NCI-H2196 (cell line): ENCODE data around the gene TRAPPC11.
"Not testable (repeated sequence)": the region's sequence is repeated elsewhere in the genome, so short reads cannot be mapped to it uniquely, and the experiment has no call there.

ENCODE experiments used
- DNase-seq: peaks from one replicate; lab custom pipeline; 2025; ENCODE audit not compliant: unreplicated experiment; lab: John Stamatoyannopoulos, UW

The TRAPPC11 gene

GRCh38 chr4:183718876-183719275 lies 59.8 kb downstream of the TRAPPC11 start:
- DNase-seq: no peak

DNA sequence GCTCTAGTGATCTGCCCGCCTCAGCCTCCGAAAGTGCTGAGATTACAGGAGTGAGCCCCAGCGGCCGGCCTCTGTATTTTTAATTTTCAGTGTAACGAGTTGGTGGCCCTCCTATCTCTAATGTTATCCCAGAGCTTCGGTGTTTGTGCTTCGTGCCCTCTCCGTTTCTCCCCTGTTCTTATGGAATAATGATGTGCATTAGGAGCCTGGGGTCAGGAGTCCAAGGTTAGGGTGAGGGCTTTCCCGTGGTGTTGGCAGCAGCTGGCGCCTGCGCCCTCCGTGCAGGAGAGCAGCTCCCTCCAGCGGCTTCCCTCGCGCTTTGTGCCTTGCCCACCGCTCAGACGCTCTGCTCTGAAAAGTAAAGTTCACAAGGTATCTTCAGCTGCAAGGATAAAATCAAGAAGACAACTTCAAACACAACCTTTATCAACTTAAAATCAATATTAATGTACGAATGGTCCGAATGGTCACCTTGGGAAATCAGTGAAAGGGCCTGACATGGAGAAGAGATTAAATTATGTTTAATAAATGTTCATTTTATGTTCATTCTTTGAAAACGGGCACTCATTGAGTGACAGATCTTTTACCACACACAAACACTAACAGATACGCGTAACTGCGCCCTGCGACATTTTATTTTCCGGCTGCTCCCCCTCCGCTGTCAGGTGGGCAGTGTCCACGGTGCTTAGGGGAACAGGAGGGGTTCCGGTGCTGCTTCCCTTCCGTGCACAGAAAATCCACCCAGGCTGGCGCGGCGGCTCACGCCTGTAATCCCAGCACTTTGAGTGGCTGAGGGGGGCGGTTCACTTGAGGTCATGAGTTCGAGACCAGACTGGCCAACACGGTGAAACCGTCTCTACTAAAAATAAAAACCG lies 62.4 kb downstream of the TRAPPC11 start:
- DNase-seq: no peak

DNA sequence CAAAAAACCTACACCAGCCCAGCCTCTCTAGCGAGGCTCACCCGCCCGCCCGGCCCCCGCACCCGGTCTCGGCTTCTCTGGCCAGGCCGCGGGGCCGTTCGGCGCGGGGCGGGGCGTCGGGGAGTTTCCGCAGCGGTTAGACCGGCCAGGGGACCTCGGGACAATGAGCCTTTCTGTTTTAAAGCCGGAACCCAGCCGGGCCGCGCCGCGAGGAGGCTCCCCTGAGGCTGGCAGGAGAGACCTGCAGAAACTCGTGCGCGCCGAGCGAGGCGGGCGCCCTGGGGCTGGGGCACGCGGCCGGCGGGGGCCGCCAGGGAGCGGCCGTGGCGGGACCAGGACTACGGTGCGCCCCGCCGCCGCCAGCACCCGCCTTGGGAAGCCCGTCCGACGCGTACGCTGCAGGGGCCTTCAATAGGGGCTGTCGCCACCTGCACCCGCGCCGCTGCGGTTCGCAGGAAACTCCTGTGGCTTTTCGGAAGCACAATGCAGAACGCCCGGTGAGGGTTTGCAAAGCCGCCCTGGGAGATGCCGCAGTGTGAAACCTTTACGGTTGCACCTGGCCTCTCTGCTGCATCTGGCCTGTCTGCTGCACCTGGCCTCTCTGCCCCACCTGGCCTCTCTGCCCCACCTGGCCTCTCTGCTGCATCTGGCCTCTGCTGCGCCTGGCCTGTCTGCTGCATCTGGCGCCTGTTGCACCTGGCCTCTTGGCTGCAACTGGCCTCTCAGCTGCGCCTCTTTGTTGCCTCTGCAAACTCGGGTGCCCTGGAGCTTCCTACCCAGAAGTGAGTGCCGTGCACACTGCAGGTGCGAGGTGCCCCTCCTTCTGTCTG lies 63.9 kb downstream of the TRAPPC11 start:
- peak; percentile 67 for DNase-seq

DNA sequence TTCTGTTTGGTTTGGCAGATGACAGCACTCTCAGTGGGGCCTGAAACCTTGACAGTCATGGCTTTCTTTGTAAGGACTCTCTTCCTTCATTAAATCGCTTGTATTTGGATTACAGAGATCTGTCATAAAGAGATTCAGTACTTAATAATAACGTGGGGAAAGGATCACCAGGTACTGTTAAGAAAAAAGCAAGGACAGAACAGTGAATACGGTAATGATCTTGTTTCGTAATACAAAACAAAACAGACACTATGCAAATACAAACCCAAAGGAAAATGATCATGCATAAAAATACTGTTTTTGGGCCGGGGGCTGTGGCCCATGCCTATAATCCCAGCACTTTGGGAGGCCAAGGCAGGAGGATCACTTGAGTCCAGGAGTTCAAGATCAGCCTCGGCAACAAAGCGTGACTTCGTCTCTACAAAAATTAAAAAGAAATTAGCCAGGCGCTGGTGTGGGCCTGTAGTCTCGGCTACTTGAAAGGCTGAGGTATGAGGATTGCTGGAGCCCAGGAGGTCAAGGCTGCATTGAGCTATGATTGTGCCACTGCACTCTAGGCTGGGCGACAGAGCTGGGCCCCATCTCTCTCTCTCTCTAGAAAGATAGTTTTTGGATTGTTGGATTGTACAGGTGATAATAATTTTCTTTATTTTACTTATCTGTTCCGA lies 64.6 kb downstream of the TRAPPC11 start:
- no peak for DNase-seq

- DNase-seq: not testable (repeated sequence)
These were observed 66.5 kb downstream of the TRAPPC11 start for GRCh38 chr4:183725585-183725984.

- DNase-seq: no peak
These were observed 68.4 kb downstream of the TRAPPC11 start for GRCh38 chr4:183727482-183727881.

- DNase-seq: no peak
These were observed 69.4 kb downstream of the TRAPPC11 start for GRCh38 chr4:183728223-183729068.

DNA sequence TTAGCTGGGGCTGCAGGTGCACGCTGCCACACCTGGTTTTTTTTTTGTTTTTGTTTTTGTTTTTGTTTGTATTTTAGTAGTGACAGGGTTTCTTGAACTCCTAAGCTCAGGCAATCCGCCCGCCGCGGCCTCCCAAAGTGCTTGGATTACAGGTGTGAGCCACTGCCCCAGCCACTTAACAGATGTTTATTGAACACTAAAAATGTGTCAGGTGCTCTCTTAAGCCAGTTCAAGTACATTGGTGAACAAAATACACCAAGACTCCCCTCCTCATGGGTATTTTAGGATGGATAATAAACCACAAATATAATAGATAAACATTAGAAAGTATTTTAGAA lies 69.9 kb downstream of the TRAPPC11 start:
- no peak for DNase-seq

- no peak for DNase-seq
These were observed 70.6 kb downstream of the TRAPPC11 start for GRCh38 chr4:183729430-183730328.

DNA sequence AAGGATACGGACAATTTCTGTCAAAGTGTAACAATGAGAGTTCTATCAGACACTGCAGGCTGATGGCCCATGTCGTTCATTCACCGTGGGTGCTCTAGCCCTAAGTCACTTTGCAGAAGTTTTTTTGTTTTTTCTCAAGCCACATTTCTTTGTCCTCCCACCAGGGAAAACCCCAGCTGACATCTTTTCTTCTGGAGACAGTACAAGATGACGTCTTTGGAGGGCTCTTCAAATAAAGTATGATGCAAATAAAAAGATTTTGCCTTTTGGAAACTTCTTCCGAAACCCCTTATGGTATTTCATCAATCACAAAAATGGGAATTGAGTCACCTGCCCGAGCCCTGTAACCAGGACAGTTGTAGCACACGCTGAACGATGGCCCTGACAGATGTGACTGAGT lies 73.2 kb downstream of the TRAPPC11 start:
- no peak for DNase-seq

GRCh38 chr4:183733181-183733580 lies 74.1 kb downstream of the TRAPPC11 start:
- DNase-seq: no peak

GRCh38 chr4:183738081-183738673 lies 79.1 kb downstream of the TRAPPC11 start:
- no peak for DNase-seq

GRCh38 chr4:183738961-183739360 lies 79.9 kb downstream of the TRAPPC11 start:
- no peak for DNase-seq

- no peak for DNase-seq
These were observed 87.5 kb downstream of the TRAPPC11 start for GRCh38 chr4:183746305-183747229.

DNA sequence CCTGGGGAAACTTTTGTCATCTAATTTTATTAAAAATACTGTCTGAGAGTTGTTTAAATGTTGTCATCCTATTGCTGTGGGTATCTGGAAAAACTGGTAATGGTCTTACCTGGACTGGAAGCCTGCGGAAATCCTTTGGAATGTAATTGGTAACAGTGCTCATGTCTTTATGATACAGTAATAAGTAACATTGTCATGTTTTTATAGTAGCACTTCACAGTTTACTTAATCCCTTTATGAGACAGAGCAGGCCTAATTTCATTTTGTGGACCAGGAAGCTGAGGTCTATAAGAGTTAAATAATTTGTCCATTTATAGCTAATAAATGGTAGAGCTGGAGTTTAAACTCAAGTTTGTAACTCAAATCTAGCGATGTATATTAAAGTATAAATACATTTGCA lies 88.3 kb downstream of the TRAPPC11 start:
- no peak for DNase-seq

DNA sequence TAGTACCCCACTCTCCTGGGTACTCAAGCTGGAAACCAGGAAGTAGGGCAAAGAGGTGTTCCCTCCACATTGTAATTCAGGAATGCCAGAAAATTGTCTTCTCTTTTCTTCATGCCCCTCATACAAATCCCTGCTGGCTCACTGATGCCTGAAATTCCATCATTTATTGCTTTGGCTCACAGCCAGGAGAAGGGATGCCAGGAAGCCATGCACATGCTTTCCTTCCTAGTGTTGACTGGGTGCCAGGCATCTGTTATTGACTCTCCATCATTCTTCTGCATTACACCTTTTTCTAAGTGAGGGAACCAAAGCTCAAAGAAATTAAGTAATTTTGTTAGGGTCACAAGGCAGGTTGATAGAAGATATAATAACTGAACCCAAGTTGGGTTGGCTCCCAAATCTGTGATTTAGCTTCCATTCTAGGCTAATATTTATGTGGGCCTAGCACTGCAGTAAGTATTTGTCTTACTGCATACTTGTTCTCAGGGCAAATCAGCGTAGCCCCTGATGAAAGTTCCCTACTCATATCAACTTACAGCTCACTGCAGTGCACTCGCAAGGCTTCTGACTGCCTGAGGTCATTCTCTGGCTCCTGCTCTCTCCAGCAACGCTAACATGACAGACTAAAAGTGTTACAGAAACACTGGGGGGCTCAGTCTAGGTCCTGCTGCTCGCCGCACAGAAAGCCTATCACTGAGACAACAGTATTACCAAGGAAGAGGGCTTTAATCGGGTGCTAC lies 89.0 kb downstream of the TRAPPC11 start:
- DNase-seq: peak; percentile 5

GRCh38 chr4:183751106-183751505 lies 92.0 kb downstream of the TRAPPC11 start:
- DNase-seq: no peak

GRCh38 chr4:183755596-183755995 lies 96.5 kb downstream of the TRAPPC11 start:
- DNase-seq: no peak
